ENCODE data around the gene ULK2.
A peak's percentile ranks its signal among the peaks of the same experiment; 100 is the strongest.

DNA sequence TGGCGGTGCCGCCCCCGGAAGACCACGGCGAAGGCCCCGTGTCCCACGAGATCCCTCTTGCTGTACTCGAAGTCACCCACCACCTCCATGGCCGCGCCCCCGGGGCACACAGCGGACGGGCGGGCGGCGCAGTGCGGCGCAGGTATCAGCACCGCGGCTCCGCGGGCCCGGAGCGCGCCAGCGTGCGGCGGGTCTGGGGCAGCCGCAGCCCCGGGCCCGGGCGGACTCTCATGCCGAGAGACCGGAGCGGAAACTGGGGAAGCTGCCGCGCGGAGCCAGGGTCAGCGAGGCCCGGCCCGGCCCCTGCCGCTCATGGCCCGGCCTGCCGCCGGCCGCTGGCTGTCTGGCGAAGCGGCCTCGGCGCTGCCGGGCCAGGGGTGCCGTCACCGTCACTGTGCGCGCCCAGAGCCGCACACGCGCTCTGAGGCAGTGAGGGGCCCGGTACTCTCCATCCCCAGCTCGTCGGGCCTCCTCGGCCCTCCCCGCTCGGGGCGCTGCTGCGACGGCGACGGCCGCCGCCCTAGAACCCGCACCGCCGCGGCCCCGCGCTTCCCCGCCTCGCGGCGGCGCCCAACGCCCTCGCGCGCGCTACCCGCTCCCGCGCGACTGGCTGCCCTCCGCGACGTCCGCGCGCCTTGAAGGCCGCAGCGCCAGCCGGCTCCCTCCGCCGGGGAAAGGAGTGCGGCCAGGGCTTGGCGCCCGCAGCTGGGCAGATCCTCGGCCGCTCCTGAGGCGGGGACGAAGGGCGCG, at the start of gene ULK2:
- TF ChIP-seq CTCF (IDR thresholded peaks at IDR 0.05), result peak in 5 of 6 experiments; percentile 30 to 67 (median 55)
- TF ChIP-seq EP300 (IDR thresholded peaks at IDR 0.05), result no peak
